SK-N-SH (cell line): Measurements from ENCODE around the gene DEFB114.

Source experiments
- CHD2 ChIP-seq: fragments of 150-350 bp; IDR thresholded peaks from 2 replicates; pipeline ENCODE4 v1.6.1; 2018; ENCODE audit warnings: low read length; ENCODE audit not compliant: partially characterized antibody
- CTCF ChIP-seq: fragments of 200-600 bp; sonication (generic); IDR thresholded peaks from 2 replicates; pipeline ENCODE4 v1.6.1; 2017; ENCODE audit warnings: antibody characterized with exemption, mild to moderate bottlenecking, moderate library complexity
- EZH2phosphoT487 ChIP-seq: fragments of 200-600 bp; sonication (generic); IDR thresholded peaks from 2 replicates; pipeline ENCODE4 v1.6.1; 2017; ENCODE audit warnings: low read depth, mixed run types, mild to moderate bottlenecking, antibody characterized with exemption, moderate library complexity, borderline replicate concordance
- GABPA ChIP-seq: IDR thresholded peaks from 2 replicates; pipeline ENCODE4 v1.4.0; 2012; ENCODE audit warnings: low read depth, mild to moderate bottlenecking
- MAX ChIP-seq: IDR thresholded peaks from 2 replicates; pipeline ENCODE4 v1.4.0; 2012; ENCODE audit warnings: low read depth
- NRF1 ChIP-seq: IDR thresholded peaks from 2 replicates; pipeline ENCODE4 v1.6.1; 2012; ENCODE audit warnings: low read depth, mild to moderate bottlenecking, low read length
- SIN3A ChIP-seq: IDR thresholded peaks from 2 replicates; pipeline ENCODE4 v1.6.1; 2012; ENCODE audit warnings: low read depth, mild to moderate bottlenecking, low read length, moderate library complexity, borderline replicate concordance
- USF2 ChIP-seq: fragments of 150-350 bp; IDR thresholded peaks from 2 replicates; pipeline ENCODE4 v1.6.1; 2017; ENCODE audit warnings: antibody characterized with exemption, low read length, low read depth, borderline replicate concordance

- no peak for TF ChIP-seq CTCF
- TF ChIP-seq EZH2phosphoT487, result no peak
- no peak for TF ChIP-seq SIN3A
- no peak for TF ChIP-seq CHD2
- no peak for TF ChIP-seq GABPA
- no peak for TF ChIP-seq MAX
- no peak for TF ChIP-seq USF2
- TF ChIP-seq NRF1, result no peak
Measured at GRCh38 chr6:49919261-49919660, 44.7 kb downstream of the DEFB114 start.
